NCI-H1048 (cell line): Measurements from ENCODE around the gene KDM5C.

Experiments
- DNase-seq: peaks from one replicate; lab custom pipeline; 2025; lab: John Stamatoyannopoulos, UW

The KDM5C gene

DNA sequence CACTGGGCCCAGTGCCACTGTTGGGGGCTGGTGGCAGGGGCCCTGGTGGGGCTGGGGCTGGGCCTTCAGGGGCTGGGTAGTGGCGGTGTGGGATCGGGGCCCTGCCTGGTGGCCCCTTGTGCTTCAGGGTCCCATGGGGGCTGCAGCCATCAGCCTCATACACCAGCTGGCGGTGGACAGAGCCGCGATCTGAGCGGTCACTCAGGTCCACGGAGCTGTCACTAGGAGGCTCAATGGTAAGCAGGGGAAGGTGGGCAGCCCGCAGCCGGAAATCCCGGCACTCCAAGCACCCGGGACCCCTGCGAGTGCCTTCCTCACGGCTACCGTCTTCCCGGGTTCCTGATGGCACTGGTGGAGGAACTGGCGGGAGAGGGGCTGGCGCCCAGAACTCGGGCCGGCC is 25.5 kb upstream of the KDM5C start:
- DNase-seq = no peak

DNA sequence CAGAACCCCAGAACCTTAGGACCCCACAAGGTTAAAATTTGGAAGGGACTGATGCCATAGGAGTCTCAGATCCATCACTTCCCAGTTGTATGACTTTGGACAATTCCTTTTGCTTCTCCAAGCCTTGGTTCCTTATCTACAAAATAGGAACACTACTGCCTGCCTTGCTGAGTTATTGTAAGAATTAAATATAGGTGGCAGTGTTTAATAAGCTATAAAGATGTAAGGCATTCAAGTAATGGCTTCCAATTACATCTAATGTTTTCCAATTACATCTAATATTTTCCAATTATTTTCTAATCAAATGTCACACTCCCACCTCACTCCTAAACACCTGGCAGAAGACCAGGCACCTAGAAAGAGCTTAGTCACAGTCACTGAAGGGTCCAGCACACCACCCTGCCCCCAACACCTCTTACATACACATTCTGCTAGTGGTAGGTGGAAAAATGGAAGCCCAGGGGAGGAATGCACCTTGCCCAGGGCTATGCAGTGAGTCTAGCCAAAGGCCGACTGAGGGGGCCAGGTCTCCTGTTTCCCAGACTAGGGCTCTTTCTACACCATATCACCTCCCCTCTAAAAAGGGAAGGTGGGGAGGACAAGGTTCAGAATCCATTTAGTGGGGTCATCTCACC is 24.5 kb upstream of the KDM5C start:
- DNase-seq = no peak

DNA sequence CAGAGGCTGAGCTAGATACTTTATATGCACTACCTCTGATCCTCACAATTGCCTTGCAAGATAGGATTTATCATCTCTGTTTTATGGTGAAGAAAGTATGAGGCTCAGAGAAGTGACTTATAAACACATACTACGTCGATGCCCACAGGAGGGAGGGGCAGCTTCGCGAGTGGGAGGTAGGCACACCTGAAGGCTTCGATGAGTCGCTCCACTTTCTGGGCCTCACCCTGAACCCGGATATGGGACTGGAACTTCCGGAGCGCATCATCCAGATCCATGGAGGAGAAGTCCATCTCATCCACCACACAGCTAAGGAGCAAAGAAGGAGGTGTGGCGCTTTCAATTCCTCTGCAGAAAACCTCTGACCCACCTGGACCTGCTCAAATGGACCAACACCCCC is 22.9 kb upstream of the KDM5C start:
- no peak for DNase-seq

DNA sequence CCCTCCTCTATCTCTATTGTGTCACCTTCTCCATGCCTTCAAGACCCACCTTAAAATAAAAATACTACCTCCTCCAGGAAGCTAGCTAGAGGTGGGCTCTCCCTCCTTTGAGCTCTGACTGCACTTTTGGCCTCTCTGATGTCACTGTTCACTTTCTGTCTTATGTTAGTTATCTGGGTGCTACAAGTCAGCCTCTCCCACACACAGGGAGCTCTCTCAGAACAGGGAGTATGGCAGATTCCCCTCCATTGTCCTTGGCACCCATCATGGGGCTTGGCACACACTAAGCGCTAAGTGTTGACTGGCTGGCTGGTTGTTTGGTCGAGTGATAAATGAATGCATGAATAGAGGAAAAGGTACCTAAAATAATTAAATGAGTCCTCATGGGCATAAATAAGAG is 21.2 kb upstream of the KDM5C start:
- no peak for DNase-seq

DNA sequence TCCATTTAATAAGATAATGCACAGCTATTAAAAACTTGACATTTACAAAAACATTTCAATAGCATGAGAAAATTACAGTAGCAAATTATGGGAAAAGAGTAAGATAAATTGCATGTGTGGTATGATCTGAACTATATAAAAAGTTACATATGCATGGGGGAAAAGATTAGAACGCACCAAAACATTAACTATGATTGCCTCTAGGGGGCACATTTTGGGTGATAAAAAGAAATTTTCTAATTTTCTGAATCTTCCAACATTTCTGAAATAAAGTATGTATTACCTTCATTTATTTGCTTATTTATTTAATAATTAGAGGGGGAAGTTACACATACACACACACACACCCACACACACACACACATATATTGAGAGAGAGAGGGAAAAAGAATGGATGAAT is 19.6 kb upstream of the KDM5C start:
- DNase-seq = no peak

DNA sequence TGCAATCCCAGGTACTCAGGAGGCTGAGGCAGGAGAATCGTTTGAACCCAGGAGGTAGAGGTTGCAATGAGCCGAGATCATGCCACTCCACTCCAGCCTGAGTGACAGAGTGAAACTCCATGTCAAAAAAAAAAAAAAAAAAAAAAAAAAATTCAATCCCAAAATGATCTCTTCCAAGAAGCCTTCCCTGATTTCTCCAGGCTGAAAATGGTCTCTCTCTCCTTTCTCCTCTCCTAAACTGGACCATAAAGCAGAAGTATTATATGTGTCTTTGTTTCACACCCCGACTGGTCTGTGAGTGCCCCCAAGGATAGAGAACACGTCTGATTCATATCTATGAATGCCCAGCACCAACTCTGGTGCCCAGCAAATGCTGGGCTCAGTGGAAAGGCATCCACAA is 17.3 kb upstream of the KDM5C start:
- no peak for DNase-seq

DNA sequence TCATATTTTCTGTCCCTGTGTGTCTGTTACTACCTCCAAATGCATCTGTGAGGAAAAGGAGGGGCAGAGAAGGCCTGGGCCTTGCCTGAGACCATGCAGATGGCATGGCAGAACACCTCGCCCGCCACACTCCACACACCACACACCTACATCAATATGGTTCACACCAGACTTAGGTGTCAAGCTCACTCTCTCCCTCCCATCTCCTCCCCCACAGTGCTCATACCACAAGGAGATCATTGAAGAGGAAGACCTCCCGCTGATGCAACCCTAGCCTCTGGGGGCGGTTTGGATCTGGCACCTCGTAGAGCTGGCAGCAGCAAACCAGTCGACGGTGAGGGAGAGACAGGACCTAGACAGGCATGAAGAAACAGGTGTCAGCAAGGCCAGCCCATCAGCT is 16.6 kb upstream of the KDM5C start:
- DNase-seq = no peak

DNA sequence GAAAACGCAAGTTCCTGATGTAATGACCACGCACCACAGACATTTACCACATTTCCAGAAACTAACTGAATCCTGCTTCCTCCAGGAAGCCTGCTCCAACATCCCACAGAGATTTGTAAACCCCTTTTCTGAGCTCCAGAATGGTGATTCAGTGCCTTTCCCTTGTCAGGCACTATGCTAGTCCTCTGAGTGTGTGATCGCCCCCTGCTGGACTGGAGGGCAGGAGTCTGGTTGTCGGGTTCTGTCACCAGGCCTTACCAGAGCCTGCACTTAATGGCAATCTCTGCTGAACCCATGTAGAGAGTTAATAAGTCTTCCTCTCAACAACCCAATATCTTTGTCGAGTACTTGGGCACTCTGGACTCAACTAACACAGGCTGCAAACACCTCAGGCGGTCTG is 14.5 kb upstream of the KDM5C start:
- DNase-seq = peak; percentile 2

DNA sequence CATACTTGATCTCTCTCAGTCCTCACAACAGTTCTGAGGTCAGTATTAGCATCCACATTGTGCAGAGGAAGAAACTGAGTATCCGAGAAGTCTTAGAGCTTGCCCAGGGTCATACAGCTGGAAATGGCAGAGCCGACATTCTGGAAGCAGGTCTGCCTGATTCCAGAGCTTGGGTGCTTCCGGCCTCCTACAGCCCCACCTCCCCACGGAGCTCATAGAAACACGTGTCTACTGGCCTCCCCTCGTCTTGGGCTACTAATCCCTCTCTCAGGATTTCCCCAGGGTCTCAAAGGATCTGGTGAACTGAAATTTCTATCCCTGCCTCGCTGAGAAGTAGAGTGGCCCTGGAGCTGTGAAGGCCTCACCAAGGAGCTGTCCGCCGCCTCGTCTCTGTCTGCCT is 12.0 kb upstream of the KDM5C start:
- no peak for DNase-seq

DNA sequence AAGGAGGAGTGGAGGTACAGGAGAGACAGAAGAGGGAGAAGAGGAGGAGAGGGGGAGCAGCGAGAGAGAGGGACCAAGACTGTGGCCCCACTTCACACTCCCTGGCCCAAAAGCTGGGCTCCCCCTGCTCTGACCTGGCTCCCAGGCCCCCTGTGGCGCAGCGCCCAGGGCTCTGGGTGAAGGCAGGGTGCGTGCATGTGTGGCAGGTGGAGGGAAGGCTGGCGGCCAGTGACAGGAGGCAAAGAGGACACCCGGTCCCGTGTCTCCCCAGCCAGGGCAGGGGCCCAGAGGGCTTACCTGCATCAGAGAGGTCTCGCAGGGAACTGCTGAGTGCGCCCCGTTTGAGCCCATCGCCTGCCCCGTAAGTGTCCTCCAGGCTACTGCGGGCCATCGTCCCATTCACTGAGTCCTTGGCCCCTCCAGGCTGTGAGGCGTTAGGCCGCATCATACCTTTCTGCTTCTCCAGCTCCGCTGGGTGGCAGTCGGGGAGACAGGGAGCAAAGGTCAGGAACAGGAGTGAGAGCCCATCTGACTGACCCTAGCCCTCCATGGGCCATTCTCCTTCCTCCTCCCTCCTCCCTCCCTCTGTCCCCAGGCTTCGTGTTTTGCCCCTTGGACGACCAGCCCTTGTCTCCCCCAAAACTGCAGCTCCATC is 11.1 kb upstream of the KDM5C start:
- no peak for DNase-seq

DNA sequence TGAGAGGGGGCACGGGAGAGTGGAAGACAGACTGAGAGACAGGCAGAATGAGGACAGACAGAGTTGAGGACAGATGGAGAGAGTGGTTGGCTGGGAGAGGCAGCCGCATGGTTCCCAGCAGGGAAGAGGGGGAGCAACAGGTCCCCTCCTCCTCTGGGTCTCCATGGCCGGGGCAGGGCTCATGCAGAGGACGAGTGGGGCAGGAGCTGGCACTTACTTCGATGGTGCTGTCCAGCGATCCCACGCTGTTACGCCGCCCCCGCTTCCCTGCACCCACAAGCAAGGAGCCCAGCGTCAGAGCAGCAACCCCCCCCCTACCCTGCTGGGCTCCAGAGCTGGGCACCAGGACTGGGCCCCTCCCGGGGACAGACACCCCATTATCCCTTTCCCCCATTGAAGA is 10.6 kb upstream of the KDM5C start:
- DNase-seq = no peak

DNA sequence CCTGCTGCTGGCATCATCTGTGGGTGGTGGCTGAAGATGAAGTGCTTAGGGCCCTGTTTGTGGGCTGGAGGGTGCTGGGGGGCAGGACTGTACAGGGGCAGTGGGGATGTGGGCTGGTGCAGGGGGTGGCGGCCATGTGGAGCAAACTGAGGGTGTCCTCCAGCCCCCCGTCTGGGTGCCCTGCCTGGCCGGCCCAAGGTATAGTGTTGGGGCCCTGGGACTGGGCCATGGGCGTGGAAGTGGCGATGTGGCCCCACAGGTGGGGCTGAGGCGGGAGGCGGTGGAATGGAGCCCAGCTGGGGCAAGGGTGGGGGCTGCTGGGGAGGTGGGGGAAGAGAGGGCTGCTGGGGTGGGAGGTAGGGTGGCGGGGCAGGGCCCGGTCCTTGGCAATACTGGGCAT is 9.5 kb upstream of the KDM5C start:
- no peak for DNase-seq

DNA sequence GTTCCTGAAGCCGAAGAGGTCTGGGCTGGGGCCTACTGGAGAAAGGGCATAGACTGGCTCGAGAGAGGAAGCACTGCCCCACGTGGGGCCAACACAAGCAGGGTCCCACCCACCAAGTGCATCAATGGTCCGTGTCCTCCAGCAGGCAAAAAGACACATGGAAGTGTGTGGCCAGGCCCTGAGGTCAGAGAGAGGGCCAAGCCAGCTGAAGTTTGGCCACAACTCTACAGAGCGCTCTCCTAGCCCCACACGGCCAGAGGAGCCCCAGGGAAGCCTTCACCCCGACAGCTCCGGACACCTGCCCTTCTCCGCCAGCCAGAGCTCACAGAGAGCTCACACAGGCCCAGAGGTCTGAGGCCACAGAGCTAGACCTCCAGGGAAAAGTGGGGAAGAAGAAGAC is 8.5 kb upstream of the KDM5C start:
- DNase-seq = no peak

DNA sequence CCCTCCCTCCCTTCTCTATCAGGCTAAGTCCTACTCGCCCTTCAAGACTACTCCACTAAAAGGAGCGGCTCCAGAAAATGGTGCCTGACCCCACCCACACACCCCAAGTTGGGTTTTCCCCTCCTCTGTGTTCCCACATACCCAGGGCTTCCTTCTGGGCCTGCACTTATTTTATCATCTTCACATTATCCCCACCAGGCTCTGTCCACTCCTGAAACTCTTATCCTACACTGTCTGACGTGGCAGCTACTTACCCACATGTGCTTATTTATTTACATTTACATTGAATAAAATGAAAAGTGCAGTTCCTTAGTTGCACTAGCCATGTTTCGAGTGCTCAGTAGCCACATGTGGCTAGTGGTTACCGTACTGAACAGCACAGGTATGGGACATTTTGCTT is 5.1 kb upstream of the KDM5C start:
- no peak for DNase-seq

DNA sequence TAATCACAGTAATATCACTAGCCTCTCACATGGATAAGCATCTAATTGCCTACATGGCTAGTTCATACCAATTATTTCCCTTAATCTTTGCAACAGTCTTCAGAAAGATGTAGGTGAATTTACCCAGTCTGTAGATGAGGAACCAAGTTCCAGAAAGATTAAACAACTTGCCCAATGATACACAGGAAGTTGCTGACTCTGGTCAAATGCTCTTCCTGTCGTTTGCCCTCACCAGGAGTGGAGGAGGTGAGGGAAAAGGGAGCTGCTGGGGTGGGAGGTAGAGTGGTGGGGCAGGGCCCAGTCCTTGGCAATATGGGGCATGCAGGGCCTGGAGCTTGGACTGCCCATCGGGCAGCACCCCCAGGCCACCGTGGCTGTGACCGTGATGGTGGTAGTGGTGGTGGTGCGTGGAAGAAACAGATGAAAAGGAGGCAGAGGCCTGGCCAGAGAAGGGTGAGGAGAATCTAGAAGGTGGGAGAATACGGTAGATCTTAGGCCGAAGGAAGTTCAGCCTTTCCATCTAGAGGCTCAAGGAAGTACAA is 2.3 kb upstream of the KDM5C start:
- no peak for DNase-seq

DNA sequence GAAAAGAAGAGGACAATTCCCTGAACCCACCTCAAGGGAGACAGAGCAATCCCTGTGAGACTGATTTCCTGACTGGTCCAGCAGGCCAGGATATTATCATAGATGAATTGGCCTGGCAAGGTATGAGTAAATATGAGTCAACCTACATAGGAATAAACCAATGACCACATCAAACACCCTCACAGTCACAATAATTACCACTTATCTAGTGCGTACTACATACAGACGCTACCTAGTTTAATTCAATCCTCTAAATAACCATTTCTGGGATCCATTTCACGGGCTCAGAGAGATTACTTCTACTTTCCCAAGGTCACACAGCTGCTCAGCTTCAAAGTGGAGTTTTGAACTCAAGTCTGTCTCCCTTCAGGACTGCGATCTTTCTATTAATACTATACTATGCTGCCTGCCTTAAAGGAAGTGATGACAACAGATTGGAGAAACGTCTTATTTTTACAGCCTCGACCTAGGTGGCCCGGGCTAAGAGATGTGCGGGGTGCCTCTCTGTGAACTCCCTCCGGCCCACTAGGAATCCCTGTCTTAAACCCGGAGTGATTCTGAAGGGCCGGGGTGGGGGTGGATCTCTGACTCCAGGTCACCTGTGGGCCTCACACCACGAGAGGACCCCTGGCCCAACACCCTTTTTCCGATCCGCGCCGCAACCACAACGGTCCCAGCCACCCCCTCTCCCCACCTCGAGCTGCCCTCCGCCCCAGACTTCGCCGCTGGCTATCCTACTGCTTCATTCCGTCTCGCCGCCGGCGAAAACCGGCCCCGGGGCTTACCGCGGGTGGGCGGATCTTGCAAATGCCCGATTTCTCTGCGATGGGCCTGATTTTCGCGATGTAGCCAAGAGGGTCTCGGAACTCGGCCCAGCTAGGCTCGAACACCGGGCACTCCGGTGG is 800 bp downstream of the KDM5C start:
- DNase-seq = no peak

DNA sequence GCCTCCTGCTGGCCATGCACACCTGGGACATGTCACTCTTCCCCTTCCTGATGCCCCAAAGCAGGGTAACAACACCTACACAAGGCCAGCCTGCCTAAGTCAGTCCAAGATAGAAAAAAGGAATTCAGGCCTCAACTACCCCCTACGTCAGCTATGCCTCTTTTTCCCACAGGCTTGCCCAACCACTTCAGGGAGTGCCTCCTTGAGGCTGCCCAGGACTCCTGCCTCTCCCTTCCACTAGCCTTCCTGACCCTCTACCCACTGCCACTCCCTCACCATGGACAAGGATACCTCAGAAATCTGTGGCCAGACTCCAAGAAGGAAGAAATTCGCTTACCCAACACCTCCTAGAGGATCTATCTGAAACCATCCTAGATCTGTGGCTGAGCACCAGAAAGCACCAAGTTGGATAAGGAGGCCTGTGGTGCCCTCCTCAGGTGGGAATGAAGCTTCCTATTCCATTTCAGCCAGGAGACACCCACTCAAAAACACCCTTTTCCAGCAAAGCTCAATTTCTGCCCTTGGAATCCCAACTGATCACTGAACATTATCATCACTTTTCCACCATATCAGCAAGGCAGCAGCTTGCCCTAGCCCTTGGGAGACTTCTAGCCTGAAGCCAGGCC is 1.8 kb downstream of the KDM5C start:
- DNase-seq = no peak

DNA sequence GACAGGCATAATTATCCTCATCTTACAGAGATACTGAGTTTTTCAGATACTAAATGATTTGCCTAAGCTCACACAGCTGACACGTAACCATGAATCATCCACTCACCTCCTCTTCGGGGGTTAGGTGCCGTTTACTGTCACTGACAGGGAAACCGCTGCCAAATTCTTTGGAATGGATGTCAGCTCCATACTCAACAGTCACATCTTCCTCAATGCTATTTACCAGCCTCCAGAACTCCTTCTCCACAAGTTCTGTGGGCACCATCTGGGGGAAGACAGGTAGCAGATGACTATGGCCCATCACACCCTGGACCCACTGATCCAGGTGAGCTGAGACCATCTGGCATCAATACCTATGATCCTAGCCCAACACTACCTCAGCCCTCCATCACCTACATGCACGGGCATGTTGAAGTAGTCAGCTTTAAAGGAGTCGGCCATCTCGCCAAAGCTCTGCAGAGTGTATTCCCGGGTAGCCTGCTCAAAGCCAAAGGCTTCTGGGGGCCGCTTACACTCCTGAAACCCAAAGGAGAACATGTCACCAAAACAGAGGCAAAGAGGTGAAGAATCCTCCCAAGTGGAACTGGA is 13.5 kb downstream of the KDM5C start:
- DNase-seq = no peak

DNA sequence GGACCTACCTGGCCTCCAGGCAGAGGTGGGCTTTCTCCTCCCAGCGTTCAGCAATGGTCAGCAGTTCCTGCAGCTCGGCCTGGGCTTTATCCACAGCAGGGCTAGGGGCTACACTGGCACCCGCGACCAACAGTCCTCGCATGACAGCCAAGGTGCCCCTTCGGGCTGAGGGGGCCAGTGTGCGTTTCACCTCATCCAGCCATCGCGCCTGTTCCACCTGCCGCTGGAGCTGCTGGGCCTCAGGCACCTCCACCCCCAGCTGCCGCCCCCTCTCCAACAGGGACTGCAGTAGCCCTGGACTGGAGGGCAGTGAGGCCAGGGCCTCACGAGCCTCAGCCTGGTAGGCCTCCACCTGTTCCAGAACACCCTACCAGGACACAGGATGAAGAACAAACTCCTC is 28.3 kb downstream of the KDM5C start:
- no peak for DNase-seq

DNA sequence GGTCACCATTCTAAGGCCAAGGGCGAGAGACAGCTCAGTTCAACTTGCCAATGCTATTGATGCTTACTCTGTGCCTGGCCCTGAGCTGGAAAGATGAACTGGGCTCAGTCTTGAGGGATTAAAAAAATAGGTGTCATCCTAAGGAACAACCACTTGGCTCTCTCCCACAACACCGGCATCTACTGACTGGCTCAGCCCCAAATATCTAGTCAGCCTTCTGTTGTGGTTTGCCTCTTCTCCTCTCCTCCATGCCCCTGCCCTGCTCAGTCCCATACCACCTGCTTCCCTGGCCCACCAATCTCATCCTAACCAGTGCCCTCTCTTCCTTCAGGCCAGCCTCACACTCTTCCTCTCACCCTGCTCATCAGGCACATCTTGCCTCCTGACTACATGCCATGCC is 29.6 kb downstream of the KDM5C start:
- no peak for DNase-seq

DNA sequence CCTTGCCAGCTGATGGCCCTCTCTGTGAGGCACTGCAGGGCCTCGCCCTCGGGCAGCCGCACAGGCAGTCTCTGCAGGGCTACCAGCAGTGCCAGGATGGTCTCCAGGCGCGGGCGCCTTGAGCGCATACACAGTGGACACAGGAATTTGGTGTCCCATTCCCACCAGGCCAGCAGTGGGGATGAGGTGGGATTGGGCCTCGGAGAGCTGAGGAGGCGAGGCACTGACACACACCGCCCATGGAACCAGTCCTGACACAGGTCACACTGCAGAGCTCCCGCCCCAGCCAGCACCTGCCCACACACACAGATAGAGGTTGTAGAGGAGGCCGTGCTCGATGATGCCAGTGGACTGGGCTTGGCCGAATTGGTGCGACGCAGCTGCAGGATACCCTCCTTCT is 30.7 kb downstream of the KDM5C start:
- DNase-seq = no peak

DNA sequence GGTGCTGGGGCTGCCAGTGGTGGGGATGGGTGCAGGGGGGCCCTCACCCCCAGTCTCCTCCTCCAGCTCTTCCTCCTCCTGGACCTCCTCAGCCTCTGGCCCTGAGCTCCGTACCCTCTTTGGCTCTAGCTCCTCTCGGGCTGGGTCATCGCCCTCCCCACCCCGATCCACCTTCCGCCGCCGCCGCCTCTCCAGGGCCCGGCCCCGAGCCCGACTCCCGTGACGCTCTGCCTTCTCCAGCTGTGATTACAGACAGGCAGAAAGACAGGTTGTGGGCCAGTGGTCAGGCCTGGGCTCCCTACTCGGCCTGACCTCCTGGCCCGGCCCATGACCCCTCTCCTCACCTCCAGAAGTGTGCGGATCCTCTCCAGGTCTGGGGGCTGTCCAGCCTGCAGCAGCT is 31.9 kb downstream of the KDM5C start:
- no peak for DNase-seq
